Omental fat pad (tissue), 4 donors: Measurements from ENCODE around the gene RAB4B. TPM values are rescaled to one million over a fixed set of nuclear protein-coding genes. Genes with fewer than 3 reads are reported as not detected.

ENCODE experiments used
- ATAC-seq: fragments of 150-250 bp; one replicate; pipeline ENCODE4 v1.9.1; 2016; ENCODE audit warnings: mild to moderate bottlenecking, moderate library complexity; ENCODE audit not compliant: low FRiP score
- DNase-seq: peaks from one replicate; pipeline ENCODE4 v3.0.0-alpha.2; 2019; ENCODE audit warnings: low spot score
- CTCF ChIP-seq, 3 donors: fragments of 450-650 bp; IDR thresholded peaks; one replicate each; pipeline ENCODE4 v1.5.1; 2016 to 2017; ENCODE audit warnings: antibody characterized with exemption in 3 of 3, mild to moderate bottlenecking in 3 of 3, moderate library complexity in 2 of 3
- total RNA-seq, 4 donors: library from RNA; depleted of rRNA; stranded (reverse); fragments of >200 nt; gene quantifications; one replicate each; pipeline ENCODE4 v1.1.0, GENCODE V29; 2016

The RAB4B gene
- total RNA-seq, 4 donors from 2014 or later = 20.0 to 37.0 (median 21.7) TPM

GRCh38 chr19:40805258-40805868 is 27.3 kb downstream of the RAB4B start:
- no peak for DNase-seq
- no peak for ATAC-seq
- TF ChIP-seq CTCF (IDR thresholded peaks at IDR 0.05) = no peak

GRCh38 chr19:40806423-40807146 is 28.5 kb downstream of the RAB4B start:
- peak; percentile 75 for DNase-seq
- peak in 2 of 3 donors; percentile 70 to 79 for TF ChIP-seq CTCF (IDR thresholded peaks at IDR 0.05)
- peak; percentile 71 for ATAC-seq

GRCh38 chr19:40807147-40808020 is 29.3 kb downstream of the RAB4B start:
- no peak for TF ChIP-seq CTCF (IDR thresholded peaks at IDR 0.05)
- no peak for ATAC-seq
- no peak for DNase-seq

GRCh38 chr19:40808021-40808325 is 29.9 kb downstream of the RAB4B start:
- no peak for ATAC-seq
- no peak for TF ChIP-seq CTCF (IDR thresholded peaks at IDR 0.05)
- no peak for DNase-seq

GRCh38 chr19:40808497-40808896 is 30.4 kb downstream of the RAB4B start:
- DNase-seq (no peak), ATAC-seq (no peak)
- TF ChIP-seq CTCF (IDR thresholded peaks at IDR 0.05) = no peak

- TF ChIP-seq CTCF (IDR thresholded peaks at IDR 0.05) = no peak
- ATAC-seq (no peak), DNase-seq (no peak)
These were observed 31.5 kb downstream of the RAB4B start for GRCh38 chr19:40809358-40810086.
